Keratinocyte (primary cell): ENCODE data around the gene NAT16. TPM values are rescaled to one million over a fixed set of nuclear protein-coding genes. Genes with fewer than 3 reads are reported as not detected.
A peak's percentile ranks its signal among the peaks of the same experiment; 100 is the strongest.

Experiments used
- DNase-seq: peaks from one replicate; pipeline ENCODE4 v3.0.0-alpha.2; 2011; ENCODE audit warnings: low read depth, missing footprints, low spot score
- FAIRE-seq: peaks from 2 replicates; lab custom pipeline; 2011; peaks lifted over from hg19 to GRCh38; lab: Jason Lieb, UNC
- H2AFZ ChIP-seq: 2 replicates; pipeline ENCODE4 v1.6.0; 2012; ENCODE audit warnings: low read length, control low read depth, inconsistent platforms; ENCODE audit not compliant: control insufficient read depth
- H3K27ac ChIP-seq: 2 replicates; pipeline ENCODE4 v1.5.1; 2011; ENCODE audit warnings: low read length; ENCODE audit not compliant: control insufficient read depth, insufficient read depth
- H3K27me3 ChIP-seq: 3 replicates; pipeline ENCODE4 v1.6.0; 2011; ENCODE audit warnings: low read length; ENCODE audit not compliant: control insufficient read depth, insufficient read depth; ENCODE audit errors: extremely low read depth
- H3K36me3 ChIP-seq, 2 experiments: 2 replicates in 1 of 2; 3 replicates in 1 of 2; pipeline ENCODE4 v1.5.1; 2011; ENCODE audit warnings: low read length in 2 of 2, mild to moderate bottlenecking in 1 of 2; ENCODE audit not compliant: control insufficient read depth in 2 of 2, insufficient read depth in 2 of 2; ENCODE audit errors: extremely low read depth in 1 of 2
- H3K4me1 ChIP-seq: 3 replicates; pipeline ENCODE4 v1.5.1; 2011; ENCODE audit warnings: low read length; ENCODE audit not compliant: control insufficient read depth, insufficient read depth; ENCODE audit errors: extremely low read depth
- H3K4me2 ChIP-seq: 3 replicates; pipeline ENCODE4 v1.6.0; 2011; ENCODE audit warnings: low read depth, low read length; ENCODE audit not compliant: control insufficient read depth, insufficient read depth; ENCODE audit errors: extremely low read depth
- H3K4me3 ChIP-seq, 3 experiments: fragments of 200-600 bp in 1 of 3; sonication (generic) in 1 of 3; 2 replicates in 2 of 3; 3 replicates in 1 of 3; pipeline ENCODE4 v1.5.1; 2011 to 2016; ENCODE audit warnings: low read length in 3 of 3, mild to moderate bottlenecking in 3 of 3, control low read depth in 2 of 3, inconsistent platforms in 1 of 3, low read depth in 1 of 3, mixed read lengths in 1 of 3, mixed run types in 1 of 3, moderate library complexity in 1 of 3; ENCODE audit not compliant: control insufficient read depth in 2 of 3, insufficient read depth in 2 of 3; ENCODE audit errors: extremely low read depth in 1 of 3
- H3K79me2 ChIP-seq: 2 replicates; pipeline ENCODE4 v1.6.0; 2012; ENCODE audit warnings: low read length; ENCODE audit not compliant: control insufficient read depth, insufficient read depth
- H3K9ac ChIP-seq: 3 replicates; pipeline ENCODE4 v1.6.0; 2011; ENCODE audit warnings: low read length; ENCODE audit not compliant: control insufficient read depth, insufficient read depth; ENCODE audit errors: extremely low read depth
- H3K9me1 ChIP-seq: 3 replicates; pipeline ENCODE4 v1.6.0; 2011; ENCODE audit warnings: low read length; ENCODE audit not compliant: control insufficient read depth, insufficient read depth; ENCODE audit errors: extremely low read depth
- H3K9me3 ChIP-seq: 2 replicates; pipeline ENCODE4 v1.5.1; 2012; ENCODE audit warnings: low read depth, low read length; ENCODE audit not compliant: control insufficient read depth
- H4K20me1 ChIP-seq: 3 replicates; pipeline ENCODE4 v1.6.0; 2011; ENCODE audit warnings: low read length; ENCODE audit not compliant: control insufficient read depth, insufficient read depth; ENCODE audit errors: extremely low read depth
- EZH2 ChIP-seq: IDR thresholded peaks from one replicate; pipeline ENCODE4 v1.6.1; 2012; ENCODE audit warnings: inconsistent platforms, mild to moderate bottlenecking, low read length, moderate library complexity
- dilution Hi-C: fragments of 300-500 bp; cut with MboI; formaldehyde crosslinking; loops from one replicate; pipeline ENCODE4 v1.7.0; 2020; ENCODE audit warnings: low sequenced_read_pairs; ENCODE audit not compliant: extremely low pct_ligation_motif_present
- polyA plus RNA-seq, 5 experiments: library from polyadenylated mRNA; depleted of rRNA in 3 of 5; stranded (reverse) in 3 of 5; stranded (forward) in 1 of 5; unstranded in 1 of 5; fragments of >200 nt; gene quantifications; 1 replicate in 1 of 5; 2 replicates in 3 of 5; 3 replicates in 1 of 5; pipeline versions ENCODE4 v1.2.1 to v1.2.3, GENCODE V29; 2011 to 2012; ENCODE audit warnings: missing spikeins in 2 of 5, low read depth in 1 of 5, low replicate concordance in 1 of 5
- TF ChIP-seq, protein P1 (sequence below), 3 experiments: IDR thresholded peaks in 1 of 3; conservative IDR thresholded peaks in 1 of 3; optimal IDR thresholded peaks in 1 of 3; 2 replicates in 2 of 3; 3 replicates in 1 of 3; pipeline versions ENCODE3 to v1.5.1; 2011; ENCODE audit warnings: low read length in 3 of 3, mild to moderate bottlenecking in 3 of 3, moderate library complexity in 2 of 3, control low read depth in 1 of 3, inconsistent platforms in 1 of 3; ENCODE audit not compliant: insufficient read depth in 2 of 3; ENCODE audit errors: extremely low read depth in 1 of 3

The NAT16 gene
- polyA plus RNA-seq, 1 donor (not counting 4 experiments of a cell fraction or from before 2014, with no cell fraction given): not detected

DNA sequence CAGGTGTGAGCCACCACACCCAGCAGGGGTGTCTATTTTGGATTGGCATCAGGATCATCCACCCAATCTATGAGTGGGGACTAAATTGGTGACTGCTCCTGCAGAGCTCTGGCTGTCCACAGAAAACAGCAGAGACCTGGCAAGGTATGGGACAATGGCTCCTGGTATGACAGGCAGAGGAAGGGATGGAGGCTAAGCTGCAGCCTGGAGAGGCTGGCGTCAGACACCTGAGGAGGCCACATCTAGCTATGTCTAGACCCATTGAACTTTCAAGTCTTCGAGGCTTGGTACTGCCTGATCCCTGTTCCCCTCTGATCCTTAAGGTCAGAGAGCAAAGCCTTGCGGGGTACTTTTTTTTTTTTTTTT is 56.4 kb downstream of the NAT16 start:
- H3K9me1 ChIP-seq: peaks cover 2% of the 10 kb centered on the region
- no peak overlapping the region for H3K9ac ChIP-seq
- H3K79me2 ChIP-seq: peaks cover 17% of the 10 kb centered on the region
- peaks cover 5 to 10% of the 10 kb centered on the region in 2 experiments for H3K36me3 ChIP-seq
- no peak overlapping the region for H2AFZ ChIP-seq
- no peak overlapping the region for H3K27ac ChIP-seq
- H4K20me1 ChIP-seq: peaks cover 5% of the 10 kb centered on the region
- H3K4me3 ChIP-seq: no peak overlapping the region
- dilution Hi-C loops: no loop called here
- no peak overlapping the region for H3K4me2 ChIP-seq
- H3K9me3 ChIP-seq: no peaks in the 10 kb centered on the region
- TF ChIP-seq, protein P1, sequence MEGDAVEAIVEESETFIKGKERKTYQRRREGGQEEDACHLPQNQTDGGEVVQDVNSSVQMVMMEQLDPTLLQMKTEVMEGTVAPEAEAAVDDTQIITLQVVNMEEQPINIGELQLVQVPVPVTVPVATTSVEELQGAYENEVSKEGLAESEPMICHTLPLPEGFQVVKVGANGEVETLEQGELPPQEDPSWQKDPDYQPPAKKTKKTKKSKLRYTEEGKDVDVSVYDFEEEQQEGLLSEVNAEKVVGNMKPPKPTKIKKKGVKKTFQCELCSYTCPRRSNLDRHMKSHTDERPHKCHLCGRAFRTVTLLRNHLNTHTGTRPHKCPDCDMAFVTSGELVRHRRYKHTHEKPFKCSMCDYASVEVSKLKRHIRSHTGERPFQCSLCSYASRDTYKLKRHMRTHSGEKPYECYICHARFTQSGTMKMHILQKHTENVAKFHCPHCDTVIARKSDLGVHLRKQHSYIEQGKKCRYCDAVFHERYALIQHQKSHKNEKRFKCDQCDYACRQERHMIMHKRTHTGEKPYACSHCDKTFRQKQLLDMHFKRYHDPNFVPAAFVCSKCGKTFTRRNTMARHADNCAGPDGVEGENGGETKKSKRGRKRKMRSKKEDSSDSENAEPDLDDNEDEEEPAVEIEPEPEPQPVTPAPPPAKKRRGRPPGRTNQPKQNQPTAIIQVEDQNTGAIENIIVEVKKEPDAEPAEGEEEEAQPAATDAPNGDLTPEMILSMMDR (optimal IDR thresholded peaks at IDR 0.05 in 1 of 3, IDR thresholded peaks at IDR 0.05 in 1 of 3, conservative IDR thresholded peaks at IDR 0.05 in 1 of 3; ENCODE audit: extremely low read depth in 1 of 3, insufficient read depth in 2 of 3, low read length in 3 of 3): no peak
- TF ChIP-seq EZH2: no peak
- no peak for FAIRE-seq
- H3K27me3 ChIP-seq: no peaks in the 10 kb centered on the region
- no peak for DNase-seq
- H3K4me1 ChIP-seq: peaks cover 47% of the 10 kb centered on the region

DNA sequence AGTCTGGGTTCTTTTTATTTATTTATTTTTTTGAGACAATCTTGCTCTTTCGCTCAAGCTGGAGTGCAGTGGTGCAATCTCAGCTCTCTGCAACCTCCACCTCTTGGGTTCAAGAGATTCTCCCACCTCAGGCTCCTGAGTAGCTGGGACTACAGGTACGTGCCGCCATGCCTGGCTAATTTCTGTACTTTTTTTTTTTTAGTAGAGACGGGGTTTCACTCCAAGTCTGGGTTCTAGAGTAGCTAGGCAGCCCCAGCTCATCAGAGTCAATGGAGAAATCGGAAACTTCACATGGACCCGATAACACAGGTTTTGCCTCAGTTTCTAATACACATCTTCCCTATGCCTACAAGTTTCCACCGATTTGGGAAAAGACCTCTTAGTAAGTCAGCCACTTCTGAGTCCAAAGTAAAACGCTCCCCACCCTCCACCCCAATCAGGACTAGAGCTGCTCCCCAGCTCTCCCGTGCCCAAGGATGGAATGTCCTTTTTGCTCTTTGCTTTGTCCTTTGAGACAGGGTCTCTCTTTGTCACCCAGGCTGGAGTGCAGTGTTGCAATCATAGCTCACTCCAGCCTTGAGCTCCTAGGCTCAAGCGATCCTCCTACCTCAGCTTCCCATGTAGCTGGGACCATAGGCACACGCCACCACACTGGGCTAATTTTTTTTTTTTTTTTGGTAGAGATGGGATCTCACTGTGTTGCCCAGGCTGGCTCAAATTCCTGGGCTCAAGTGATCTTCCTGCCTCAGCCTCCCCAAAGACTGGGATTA is 57.0 kb downstream of the NAT16 start:
- Histone ChIP-seq H3K4me2 (no peak overlapping the region), H3K9me3 (no peaks in the 10 kb centered on the region), H3K9me1 (peaks cover 2% of the 10 kb centered on the region), H4K20me1 (peaks cover 3% of the 10 kb centered on the region), H3K27me3 (no peaks in the 10 kb centered on the region), H3K4me3 (no peak overlapping the region), H2AFZ (no peak overlapping the region), H3K27ac (peak overlapping the region; percentile 67), H3K4me1 (peaks cover 46% of the 10 kb centered on the region), H3K36me3 (peaks cover 0 to 5% of the 10 kb centered on the region in 2 experiments), H3K79me2 (peaks cover 11% of the 10 kb centered on the region), H3K9ac (no peak overlapping the region)
- no peak for FAIRE-seq
- TF ChIP-seq EZH2: no peak
- TF ChIP-seq, protein P1 (optimal IDR thresholded peaks at IDR 0.05 in 1 of 3, IDR thresholded peaks at IDR 0.05 in 1 of 3, conservative IDR thresholded peaks at IDR 0.05 in 1 of 3; ENCODE audit: extremely low read depth in 1 of 3, insufficient read depth in 2 of 3, low read length in 3 of 3): no peak
- dilution Hi-C loops: no loop called here
- DNase-seq: no peak
